ENCODE results near the gene ADCY3.

The ADCY3 gene

DNA sequence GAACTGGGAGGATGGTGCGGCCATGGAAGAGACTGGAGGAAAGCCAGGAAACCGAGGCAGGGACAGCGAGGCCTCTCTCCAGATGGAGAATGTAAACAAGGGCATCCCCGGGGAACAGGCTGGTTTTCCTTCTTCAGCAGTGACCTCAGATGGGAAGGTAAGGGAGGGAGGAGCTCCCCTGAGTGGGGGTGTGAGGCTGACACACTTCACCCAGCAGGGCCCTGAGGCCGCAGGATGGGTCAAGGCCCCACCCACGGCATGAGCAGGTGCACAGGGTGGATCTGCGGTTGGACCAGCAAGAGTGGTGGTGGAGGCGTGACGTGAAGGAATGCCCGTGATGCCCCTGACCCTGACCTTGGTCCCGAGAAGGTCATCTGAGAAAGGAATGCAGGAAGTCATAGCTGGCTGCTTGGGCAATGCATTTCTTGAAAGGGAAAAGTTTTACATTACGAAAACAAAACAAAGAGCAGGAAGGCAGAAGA lies 48.1 kb downstream of the ADCY3 start:
- Histone ChIP-seq H3K4me3 (ENCODE audit: low read depth, low read length, poor library complexity, severe bottlenecking) (no peak overlapping the region), H3K27me3 (ENCODE audit: insufficient read depth, low read length) (no peaks in the 10 kb centered on the region), H3K36me3 (ENCODE audit: insufficient read depth, low read length) (peaks cover 34% of the 10 kb centered on the region; the same call in 1 of the 2 replicates), H3K4me1 (ENCODE audit: insufficient read depth, low read length, severe bottlenecking) (no peaks in the 10 kb centered on the region), H2AFZ (ENCODE audit: low read length) (no peak overlapping the region), H3K4me2 (ENCODE audit: low read length) (no peak overlapping the region), H3K9me2 (ENCODE audit: low read depth, low read length) (no peaks in the 10 kb centered on the region), H3K9me3 (ENCODE audit: low read length) (no peaks in the 10 kb centered on the region), H4K20me1 (ENCODE audit: insufficient read depth, low read length) (no peaks in the 10 kb centered on the region), H3F3A (ENCODE audit: insufficient read depth, low read length) (no peaks in the 10 kb centered on the region), H3K79me2 (ENCODE audit: insufficient read depth, low read length) (no peaks in the 10 kb centered on the region), H3K9ac (ENCODE audit: low read length) (no peak overlapping the region), H3K27ac (ENCODE audit: low read depth, low read length, poor library complexity, severe bottlenecking) (no peak overlapping the region)
- no peak for TF ChIP-seq EZH2 (IDR thresholded peaks at IDR 0.05; ENCODE audit: borderline replicate concordance, low read length)
- TF ChIP-seq, protein P1, sequence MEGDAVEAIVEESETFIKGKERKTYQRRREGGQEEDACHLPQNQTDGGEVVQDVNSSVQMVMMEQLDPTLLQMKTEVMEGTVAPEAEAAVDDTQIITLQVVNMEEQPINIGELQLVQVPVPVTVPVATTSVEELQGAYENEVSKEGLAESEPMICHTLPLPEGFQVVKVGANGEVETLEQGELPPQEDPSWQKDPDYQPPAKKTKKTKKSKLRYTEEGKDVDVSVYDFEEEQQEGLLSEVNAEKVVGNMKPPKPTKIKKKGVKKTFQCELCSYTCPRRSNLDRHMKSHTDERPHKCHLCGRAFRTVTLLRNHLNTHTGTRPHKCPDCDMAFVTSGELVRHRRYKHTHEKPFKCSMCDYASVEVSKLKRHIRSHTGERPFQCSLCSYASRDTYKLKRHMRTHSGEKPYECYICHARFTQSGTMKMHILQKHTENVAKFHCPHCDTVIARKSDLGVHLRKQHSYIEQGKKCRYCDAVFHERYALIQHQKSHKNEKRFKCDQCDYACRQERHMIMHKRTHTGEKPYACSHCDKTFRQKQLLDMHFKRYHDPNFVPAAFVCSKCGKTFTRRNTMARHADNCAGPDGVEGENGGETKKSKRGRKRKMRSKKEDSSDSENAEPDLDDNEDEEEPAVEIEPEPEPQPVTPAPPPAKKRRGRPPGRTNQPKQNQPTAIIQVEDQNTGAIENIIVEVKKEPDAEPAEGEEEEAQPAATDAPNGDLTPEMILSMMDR (IDR thresholded peaks at IDR 0.05; ENCODE audit: low read length) = no peak

DNA sequence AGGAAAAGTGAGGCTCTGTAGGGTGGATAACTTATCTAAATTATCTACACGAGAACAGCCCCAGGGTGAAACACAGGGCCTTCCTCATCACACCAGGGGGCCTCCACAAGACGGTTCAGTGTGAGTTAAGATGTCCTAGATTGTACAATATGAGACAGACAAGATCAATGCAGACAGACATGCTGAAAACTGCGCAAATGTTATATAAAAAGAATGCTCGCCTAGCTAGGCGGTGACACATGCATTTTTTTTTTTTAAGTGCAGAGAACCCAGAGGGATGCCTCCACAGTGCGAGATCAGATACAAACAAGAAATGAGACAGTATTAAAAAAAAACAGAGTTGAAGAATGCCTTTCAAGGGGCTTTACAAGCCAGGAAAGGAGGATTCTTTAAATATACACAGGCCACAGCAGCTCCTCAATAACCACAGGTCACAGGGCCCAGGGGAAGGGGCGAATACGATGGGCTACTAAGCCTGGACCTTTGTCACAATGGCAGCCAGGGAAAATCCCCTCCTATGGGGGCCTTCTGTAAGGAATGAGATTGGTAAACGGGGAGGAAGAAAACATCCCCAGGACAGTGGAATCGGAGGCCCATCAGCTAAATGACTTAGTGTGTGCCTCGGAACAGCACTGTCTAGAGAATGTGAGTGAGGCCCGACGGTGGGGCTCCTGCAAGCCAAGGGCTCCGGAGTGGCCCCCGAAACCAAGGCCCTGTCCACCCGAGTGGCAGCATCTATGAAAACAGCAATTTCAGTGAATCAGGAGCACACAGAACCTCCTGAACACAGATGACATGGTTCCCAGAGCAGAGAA lies 48.9 kb downstream of the ADCY3 start:
- Histone ChIP-seq H3F3A (ENCODE audit: insufficient read depth, low read length) (no peaks in the 10 kb centered on the region), H3K4me3 (ENCODE audit: low read depth, low read length, poor library complexity, severe bottlenecking) (no peak overlapping the region), H3K4me1 (ENCODE audit: insufficient read depth, low read length, severe bottlenecking) (no peaks in the 10 kb centered on the region), H3K36me3 (ENCODE audit: insufficient read depth, low read length) (peaks cover 36% of the 10 kb centered on the region; the same call in 1 of the 2 replicates), H3K9me3 (ENCODE audit: low read length) (no peaks in the 10 kb centered on the region), H3K4me2 (ENCODE audit: low read length) (no peak overlapping the region), H3K9me2 (ENCODE audit: low read depth, low read length) (no peaks in the 10 kb centered on the region), H3K9ac (ENCODE audit: low read length) (no peak overlapping the region), H4K20me1 (ENCODE audit: insufficient read depth, low read length) (no peaks in the 10 kb centered on the region), H2AFZ (ENCODE audit: low read length) (no peak overlapping the region), H3K27ac (ENCODE audit: low read depth, low read length, poor library complexity, severe bottlenecking) (no peak overlapping the region), H3K27me3 (ENCODE audit: insufficient read depth, low read length) (no peaks in the 10 kb centered on the region), H3K79me2 (ENCODE audit: insufficient read depth, low read length) (no peaks in the 10 kb centered on the region)
- TF ChIP-seq EZH2 (IDR thresholded peaks at IDR 0.05; ENCODE audit: borderline replicate concordance, low read length) = no peak
- TF ChIP-seq, protein P1 (IDR thresholded peaks at IDR 0.05; ENCODE audit: low read length) = no peak

DNA sequence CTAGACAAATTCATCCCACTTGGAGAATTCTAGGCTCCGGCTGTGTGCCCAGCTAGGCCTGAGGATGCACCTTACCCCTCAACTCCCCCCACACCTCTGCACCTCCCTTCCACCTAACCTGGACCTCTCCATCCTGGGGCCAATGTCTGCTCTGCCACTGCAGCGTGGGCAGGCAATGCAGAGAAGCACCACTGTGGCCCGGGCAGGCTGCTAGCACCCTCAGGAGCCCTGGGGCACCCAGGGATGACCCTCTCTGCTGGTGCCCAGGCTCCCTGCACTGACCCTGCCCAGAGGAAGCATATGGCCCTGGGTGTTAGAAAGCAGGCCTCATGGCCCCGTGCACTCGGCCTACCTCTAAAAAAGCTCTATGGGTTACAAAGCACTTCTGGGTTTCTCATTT lies 49.6 kb downstream of the ADCY3 start:
- Histone ChIP-seq H3K9ac (ENCODE audit: low read length) (no peak overlapping the region), H3K36me3 (ENCODE audit: insufficient read depth, low read length) (peaks cover 36% of the 10 kb centered on the region; the same call in 1 of the 2 replicates), H3K27ac (ENCODE audit: low read depth, low read length, poor library complexity, severe bottlenecking) (no peak overlapping the region), H3K4me1 (ENCODE audit: insufficient read depth, low read length, severe bottlenecking) (no peaks in the 10 kb centered on the region), H2AFZ (ENCODE audit: low read length) (no peak overlapping the region), H3K79me2 (ENCODE audit: insufficient read depth, low read length) (no peaks in the 10 kb centered on the region), H3K9me2 (ENCODE audit: low read depth, low read length) (no peaks in the 10 kb centered on the region), H3K4me2 (ENCODE audit: low read length) (no peak overlapping the region), H4K20me1 (ENCODE audit: insufficient read depth, low read length) (no peaks in the 10 kb centered on the region), H3F3A (ENCODE audit: insufficient read depth, low read length) (no peaks in the 10 kb centered on the region), H3K4me3 (ENCODE audit: low read depth, low read length, poor library complexity, severe bottlenecking) (no peak overlapping the region), H3K27me3 (ENCODE audit: insufficient read depth, low read length) (no peaks in the 10 kb centered on the region), H3K9me3 (ENCODE audit: low read length) (no peaks in the 10 kb centered on the region)
- TF ChIP-seq, protein P1 (IDR thresholded peaks at IDR 0.05; ENCODE audit: low read length) = no peak
- TF ChIP-seq EZH2 (IDR thresholded peaks at IDR 0.05; ENCODE audit: borderline replicate concordance, low read length) = no peak

All from OCI-LY1 (cell line).